GM19397 (cell line): Measurements from ENCODE around the gene PTH1R.

Experiments used
- ATAC-seq: cut with Tn5 transposase; IDR thresholded peaks from one replicate; pipeline ENCODE4 v1.9.1; 2021; ENCODE audit warnings: mild to moderate bottlenecking, moderate library complexity; ENCODE audit not compliant: unreplicated experiment

The PTH1R gene

GRCh38 chr3:46881596-46882376 is 4.3 kb downstream of the PTH1R start:
- ATAC-seq = no peak

DNA sequence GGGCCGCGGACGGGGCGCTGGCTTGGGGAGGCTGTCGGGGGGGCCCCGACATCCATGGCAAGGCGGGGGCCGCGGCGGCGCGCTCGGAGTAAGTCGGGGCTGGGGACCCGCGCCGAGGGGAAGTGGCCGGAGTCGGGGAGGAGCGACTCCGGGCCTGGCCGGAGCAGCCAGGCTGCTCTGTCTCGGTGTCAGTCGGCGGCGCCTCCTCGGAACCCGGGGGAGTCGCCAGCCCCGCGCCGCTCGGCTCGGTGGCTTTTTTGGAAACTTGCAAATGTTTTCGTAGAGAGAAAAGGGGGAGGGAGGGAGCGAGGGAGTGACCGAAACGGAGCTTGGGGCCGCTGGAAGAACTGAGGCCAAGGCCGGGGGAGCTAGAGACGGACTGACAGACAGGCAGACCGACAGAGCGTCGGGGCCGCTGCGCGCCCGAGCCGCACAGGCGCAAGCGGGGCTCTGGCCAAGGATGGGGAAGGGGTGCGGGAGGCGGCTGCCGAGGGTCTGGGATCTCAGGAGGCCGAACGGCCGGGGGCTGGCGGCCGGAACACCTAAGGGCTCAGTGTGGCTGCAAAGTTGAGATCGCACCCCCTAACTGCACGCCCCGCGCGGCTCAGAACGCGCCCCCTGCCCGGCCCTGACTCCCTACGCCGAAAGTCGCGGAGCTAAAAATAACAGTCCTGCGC is 5.0 kb downstream of the PTH1R start:
- ATAC-seq = no peak

GRCh38 chr3:46883054-46883829 is 5.7 kb downstream of the PTH1R start:
- ATAC-seq = no peak

DNA sequence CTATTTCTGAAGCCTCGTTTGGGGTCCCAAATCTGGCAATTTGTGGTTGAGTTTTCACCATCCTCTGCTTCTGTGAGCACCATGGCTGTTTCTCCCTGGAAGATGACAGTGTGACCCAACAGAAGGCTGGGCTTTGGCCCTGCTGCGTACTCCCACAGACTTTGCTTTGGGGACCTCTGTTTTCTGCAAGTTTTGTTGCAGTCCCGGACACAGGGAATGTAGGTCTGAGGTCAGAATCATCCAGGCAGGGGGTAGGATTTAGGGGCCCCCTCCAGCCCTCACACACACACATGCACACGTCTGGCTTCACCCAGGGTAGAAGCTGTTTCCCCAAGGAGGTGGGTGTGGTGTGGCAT is 6.3 kb downstream of the PTH1R start:
- ATAC-seq = no peak

GRCh38 chr3:46884427-46884826 is 6.9 kb downstream of the PTH1R start:
- ATAC-seq = no peak

GRCh38 chr3:46884929-46885328 is 7.4 kb downstream of the PTH1R start:
- no peak for ATAC-seq

DNA sequence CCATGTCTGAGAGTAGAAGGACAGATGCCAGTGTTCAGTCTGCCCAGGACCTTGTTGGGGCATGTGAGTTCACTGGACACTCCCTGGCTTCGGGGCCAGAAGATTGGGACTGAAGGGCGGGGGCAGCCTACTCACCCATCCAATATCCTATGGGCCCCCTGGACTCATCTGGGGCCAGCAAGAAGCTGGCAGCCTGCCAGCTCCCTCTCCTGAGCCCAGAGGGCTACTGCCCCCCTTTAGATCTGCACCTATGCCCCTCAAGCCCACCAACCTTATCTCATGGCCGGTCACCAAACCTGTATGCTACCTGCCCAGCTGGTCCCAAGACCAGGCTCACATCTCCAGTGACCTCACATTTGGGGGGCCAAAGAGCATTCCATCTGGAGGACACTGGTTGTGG is 8.1 kb downstream of the PTH1R start:
- ATAC-seq = no peak

- no peak for ATAC-seq
Measured at GRCh38 chr3:46887980-46888494, 10.5 kb downstream of the PTH1R start.

DNA sequence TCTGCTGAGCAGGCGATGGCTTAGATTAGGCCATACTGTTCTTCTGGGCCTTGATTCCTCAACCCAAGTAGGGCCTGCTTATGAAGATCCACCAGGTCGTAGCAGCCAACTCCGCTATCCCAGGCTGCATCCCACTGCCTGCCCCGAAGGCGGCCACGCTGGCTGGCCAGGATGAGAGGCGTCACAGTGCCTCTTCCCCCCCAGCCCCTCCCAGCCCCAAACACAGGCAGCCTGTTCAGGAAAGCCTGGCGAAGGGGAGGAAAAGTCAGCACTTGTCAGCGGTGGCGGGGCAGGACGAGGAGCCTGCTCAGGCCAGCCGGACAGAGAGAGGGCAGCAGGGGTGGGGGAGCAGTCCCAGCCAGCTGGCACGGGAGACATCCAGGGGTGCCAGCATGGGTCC is 11.2 kb downstream of the PTH1R start:
- ATAC-seq = no peak

GRCh38 chr3:46889381-46890110 is 12.0 kb downstream of the PTH1R start:
- ATAC-seq = no peak

- no peak for ATAC-seq
Measured at GRCh38 chr3:46890132-46890531, 12.6 kb downstream of the PTH1R start.

GRCh38 chr3:46891132-46891531 is 13.6 kb downstream of the PTH1R start:
- ATAC-seq = no peak

DNA sequence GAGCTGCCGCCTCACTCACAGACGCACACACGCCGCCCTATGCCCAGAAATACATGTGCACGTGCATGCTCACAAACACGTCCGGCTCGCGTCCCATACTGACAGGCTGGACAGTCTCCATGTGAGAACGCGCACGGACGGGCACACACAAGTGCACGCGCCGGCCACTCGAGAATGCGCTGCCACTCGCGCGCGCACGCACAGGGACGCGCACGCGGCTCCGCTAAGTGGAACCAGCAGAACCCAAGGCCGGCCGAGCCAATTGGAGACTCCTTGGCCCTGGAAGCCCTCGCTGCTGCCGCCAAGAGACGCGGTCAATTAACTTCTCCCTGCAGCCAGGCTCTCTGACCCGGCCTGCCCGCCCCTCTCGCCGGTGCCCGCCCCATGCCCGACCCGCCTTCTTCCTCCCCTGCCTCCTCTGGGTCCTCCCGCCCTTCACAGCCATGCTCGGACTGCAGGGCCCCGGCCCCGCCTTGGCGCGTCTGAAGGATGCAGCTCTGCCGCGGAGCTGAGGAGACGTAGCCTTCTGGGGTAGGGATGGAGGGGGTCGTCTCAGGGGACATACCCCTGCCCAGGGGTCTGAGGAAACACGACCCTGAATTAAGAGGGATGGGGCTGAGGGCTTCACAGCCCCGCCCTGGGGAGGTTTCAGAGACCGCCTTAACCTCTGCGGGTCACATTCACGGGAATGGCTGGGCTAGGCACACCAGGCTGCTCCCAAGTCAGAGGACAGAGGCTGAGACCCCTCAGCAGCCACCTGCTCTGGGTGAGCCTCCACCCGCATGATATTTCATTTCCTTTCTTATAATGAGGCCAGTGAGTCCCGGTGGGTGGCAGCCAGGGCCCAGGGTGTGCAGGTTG is 15.0 kb downstream of the PTH1R start:
- no peak for ATAC-seq

- ATAC-seq = no peak
Measured at GRCh38 chr3:46893146-46893748, 15.7 kb downstream of the PTH1R start.

DNA sequence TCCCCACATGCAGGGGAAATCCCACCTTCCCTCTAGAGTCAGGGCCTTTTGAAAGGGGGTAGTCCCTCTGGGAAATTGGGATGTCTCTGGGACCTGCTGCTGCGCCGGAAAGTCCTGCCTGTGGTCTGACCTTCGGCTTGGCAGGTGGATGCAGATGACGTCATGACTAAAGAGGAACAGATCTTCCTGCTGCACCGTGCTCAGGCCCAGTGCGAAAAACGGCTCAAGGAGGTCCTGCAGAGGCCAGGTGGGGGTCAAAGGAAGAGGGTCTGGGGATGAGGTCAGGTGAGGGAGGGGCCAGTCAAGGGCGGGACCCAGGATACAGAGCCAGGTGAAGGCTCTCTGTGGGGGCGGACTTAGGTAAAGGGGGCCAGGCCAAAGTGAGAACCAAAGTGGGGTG is 16.2 kb downstream of the PTH1R start:
- no peak for ATAC-seq

DNA sequence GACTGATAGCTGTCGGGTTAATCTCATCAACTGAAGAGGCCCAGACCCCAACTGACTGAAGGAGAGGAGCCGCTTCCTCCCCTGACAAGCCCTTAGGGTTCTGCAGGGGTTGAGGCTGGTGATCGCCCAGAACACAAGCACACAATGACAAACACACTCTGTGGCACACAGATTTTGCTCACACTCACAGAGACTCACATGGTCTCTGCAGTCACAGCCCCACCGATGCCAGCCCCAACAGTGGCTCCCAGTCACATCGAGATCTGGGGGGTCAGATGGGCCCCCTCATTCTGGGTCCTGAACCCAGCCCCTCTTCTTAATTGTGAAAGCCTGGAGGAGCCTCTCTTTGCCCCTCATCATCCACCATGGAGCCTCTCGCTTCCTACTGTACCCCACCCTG is 16.7 kb downstream of the PTH1R start:
- no peak for ATAC-seq

DNA sequence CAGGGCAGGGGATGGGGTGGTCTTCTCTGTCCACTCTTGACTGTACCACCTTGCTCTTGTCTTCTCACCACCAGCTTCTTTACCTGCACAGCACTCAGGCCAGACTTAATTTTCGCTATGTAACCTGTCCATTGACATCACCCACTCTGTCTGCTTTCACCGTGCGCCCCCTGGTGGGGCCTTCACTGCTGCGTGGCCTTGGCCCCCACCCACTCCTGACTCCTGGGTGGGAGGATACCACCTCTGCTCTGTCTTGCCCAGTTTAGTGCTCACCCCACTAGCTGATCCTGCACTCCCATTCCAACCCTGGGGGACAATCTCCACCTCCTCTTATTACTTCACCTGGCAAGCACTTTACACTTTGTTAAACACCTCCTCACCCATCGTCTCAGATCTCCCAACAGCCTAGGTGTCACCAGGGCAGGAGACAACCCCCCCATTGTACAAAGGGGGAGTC is 17.7 kb downstream of the PTH1R start:
- ATAC-seq = no peak

DNA sequence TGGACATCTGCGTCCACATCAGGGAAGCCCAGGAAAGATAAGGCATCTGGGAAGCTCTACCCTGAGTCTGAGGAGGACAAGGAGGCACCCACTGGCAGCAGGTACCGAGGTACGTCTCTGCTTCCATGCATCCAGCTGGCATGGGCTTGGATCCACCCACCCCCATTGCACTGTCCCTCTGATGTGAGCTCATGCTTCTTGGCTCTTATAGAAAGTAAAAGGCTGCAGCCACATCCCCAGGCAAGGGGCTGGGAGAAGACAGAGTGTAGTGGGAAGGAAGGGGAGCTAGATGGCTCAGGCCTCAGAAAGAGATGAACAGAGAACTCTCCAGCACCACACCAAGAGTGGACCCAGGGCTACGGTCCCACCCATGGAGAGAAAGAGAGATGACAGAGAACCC is 18.2 kb downstream of the PTH1R start:
- no peak for ATAC-seq

GRCh38 chr3:46896386-46896785 is 18.9 kb downstream of the PTH1R start:
- no peak for ATAC-seq

GRCh38 chr3:46897031-46897430 is 19.5 kb downstream of the PTH1R start:
- no peak for ATAC-seq
